HTR-8/SVneo (cell line): ENCODE data around the gene CACTIN.

ENCODE experiments used
- DNase-seq: peaks from one replicate; pipeline ENCODE4 v3.0.0; 2011; ENCODE audit warnings: low spot score, mixed read lengths; ENCODE audit not compliant: insufficient read length
- FAIRE-seq: peaks from 2 replicates; lab custom pipeline; 2011; peaks lifted over from hg19 to GRCh38; lab: Jason Lieb, UNC

Gene CACTIN

DNA sequence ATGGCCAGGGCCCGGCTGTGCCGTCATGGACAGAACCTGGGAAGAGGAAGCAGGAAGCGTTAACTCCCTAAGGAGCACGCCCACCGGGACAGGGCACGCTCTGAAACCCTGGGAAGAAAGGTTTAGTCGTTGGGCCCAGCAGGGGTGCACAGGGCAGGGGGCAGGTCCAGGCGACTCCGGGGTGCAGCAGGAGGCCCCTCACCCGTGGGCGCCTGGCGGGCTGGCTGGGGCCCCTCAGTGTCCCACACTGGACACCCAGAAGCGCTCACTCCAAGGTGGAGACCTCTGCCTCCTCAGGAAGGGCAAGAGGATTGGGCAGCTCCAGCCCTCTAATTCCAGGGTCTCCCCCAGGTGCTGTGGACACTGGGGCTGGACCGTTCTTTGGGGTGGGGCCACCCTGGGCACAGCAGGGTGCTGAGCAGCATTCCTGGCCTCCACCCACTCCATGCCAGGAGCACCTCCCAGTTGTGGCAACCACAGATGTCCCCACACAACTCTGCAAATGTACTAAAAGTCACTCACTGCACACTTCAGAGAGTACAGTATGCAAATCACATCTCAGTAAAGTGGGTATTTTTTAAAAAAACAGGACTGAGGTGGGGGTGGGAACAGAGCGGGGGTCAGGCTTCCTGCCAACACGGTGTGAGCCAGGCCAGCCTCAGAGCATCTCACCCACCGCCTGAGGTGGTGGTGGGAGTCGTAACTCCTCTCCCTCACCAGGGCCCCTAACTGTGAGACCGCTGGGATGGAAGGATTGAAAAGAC is 38.5 kb upstream of the CACTIN start:
- FAIRE-seq = no peak
- no peak for DNase-seq

DNA sequence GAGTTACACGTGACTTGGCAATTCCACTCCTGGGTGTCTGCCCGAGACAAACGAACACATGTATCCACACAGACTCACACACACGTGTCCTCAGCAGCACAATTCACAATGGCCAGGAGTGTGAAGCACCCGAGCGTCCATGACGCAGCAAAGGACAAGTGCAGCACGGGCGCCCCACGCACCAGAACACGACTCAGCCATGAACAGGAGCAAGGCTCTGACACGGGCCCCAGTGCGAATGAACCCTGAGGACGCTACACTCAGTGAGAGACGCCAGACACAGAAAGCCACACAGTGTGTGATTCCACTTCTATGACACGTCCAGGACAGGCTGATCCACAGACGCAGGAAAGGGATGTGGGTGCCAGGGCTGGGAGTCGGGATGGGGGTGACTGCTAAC is 37.2 kb upstream of the CACTIN start:
- FAIRE-seq = no peak
- DNase-seq = no peak

DNA sequence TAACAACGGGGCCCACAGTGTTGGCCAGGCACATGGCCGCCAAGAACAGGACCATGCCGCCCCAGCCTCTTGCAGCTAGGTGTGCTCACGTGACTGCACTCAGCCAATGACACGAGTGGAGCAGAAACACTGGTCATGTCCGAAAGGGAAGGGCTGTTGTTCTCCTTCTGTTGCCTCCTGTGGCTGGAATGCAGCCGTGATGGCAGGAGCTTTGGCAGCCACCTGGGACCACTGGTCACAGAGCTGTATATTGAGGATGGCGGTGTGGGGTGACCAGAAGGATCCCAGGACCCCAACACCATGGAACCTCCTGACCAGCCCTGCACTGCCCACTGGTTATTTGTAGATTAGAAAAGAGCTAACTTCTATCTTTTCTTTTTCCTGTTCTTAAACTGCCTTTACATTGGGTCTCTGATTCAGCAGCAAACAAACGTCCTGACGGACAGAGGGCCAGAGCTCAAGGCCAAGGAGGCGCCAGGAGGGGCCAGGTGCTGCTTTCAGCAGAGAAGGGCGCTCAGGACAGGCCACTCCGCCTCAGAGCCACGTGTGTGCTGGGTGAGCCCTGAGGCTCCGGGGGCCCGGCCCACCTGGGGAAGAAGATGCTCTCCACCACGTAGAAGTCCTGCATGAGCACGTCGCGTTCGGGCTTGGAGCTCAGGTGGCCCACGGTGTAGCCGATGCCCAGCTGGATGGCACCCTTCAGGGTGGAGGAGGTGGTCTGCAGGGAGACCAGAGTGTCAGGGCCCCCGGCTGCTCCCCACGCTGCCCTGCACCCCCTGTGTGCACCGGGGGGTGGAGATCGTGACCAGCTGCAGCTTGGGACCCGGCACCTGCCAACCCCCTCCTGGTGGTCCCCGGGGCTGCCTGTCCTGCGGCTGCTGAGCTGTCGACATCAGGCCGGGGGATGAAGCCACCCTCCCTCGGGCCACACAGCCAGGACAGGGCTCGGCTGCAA is 35.0 kb upstream of the CACTIN start:
- DNase-seq (no peak), FAIRE-seq (no peak)

DNA sequence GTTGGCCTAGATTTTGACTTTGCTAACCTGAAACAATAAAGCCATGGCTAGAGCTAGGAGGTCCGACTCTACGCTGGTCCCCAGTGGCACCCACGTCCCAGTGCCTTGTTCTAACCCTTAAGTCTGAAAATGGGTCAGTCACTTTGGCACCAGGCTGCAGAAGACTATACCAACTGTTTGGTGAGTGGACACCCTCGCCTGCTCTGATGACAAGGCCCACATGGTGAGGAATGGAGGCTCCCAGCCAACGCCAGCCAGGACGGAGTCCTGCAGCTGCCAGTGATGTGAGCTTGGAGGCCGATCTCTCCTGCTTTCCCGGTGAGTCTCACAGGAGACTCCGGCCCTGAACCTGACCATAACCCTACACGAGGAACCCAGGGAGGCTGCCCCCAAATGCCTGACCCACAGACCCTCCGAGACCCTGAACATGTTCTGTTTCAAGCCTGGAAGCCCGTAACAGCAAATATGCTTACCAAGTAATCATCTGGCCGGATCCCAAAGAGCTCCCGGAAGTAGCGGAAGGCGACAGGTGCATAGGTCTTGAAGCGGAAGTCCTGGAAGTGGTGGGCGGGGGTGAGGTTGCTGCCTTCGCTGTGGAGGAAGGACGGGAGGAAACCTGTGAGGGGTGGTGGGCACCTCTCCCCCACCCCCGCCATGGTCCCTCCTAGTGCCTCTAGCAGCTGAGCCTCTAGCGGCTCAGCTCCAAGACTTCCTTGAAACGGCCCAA is 34.1 kb upstream of the CACTIN start:
- DNase-seq (no peak), FAIRE-seq (no peak)

DNA sequence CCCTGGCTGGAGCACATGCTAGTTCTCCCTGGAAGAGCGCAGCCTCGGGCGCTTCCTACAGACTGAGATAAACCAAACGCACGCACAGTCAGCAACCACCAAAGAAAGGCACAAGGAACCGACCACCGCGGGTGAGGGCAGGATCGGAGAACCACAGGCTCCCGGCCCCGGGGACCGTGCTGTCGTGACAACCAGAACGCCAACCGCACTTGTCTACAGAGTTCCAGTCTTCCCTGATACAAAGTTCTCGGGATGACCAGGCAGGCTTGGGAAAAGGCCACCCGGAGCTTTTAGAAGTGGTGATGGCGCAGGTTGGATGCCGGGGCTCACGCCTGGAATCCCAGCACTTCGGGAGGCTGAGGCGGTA is 33.1 kb upstream of the CACTIN start:
- DNase-seq (no peak), FAIRE-seq (no peak)

DNA sequence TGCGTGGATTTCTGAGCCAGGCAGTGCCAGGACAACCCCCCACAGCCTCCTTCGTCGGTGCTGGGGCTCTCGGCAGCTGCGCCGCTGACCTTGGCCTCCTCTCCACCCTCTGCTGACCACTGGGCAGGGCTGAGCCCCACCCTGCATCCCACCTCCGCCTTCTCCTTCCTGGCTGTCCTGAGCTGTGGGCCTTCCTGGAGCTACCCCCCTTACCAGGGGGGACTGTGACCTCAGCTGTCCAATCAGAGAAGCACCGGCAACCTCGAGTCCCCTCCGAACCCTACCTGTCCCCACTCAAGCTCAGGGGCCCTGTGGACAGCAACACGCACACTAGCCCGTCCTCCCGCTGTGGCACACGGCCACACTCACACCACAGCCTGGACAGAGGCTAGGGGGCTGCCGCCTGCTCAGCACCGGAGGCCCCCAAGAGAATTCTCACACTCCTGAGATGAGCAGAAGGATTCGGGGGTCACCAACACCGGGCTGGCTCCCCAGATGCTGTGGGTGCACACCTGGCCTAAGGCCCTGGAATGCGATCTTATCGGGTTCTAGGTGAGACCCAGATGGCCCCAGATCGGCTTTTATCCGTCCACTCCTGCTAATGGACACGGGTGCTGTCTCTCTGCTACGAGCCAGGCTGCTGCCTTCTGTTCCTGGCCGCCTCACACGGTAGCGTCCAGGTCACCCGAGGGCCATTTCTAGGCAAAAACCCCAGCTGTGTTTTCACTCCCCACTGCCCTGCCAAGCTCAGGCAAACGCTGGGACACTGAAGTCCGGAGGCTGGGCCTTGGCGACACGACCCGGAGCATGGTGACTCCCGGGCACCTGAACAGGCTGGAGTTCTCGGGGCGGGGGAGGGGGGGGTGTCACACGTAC is 32.5 kb upstream of the CACTIN start:
- DNase-seq (no peak), FAIRE-seq (no peak)

DNA sequence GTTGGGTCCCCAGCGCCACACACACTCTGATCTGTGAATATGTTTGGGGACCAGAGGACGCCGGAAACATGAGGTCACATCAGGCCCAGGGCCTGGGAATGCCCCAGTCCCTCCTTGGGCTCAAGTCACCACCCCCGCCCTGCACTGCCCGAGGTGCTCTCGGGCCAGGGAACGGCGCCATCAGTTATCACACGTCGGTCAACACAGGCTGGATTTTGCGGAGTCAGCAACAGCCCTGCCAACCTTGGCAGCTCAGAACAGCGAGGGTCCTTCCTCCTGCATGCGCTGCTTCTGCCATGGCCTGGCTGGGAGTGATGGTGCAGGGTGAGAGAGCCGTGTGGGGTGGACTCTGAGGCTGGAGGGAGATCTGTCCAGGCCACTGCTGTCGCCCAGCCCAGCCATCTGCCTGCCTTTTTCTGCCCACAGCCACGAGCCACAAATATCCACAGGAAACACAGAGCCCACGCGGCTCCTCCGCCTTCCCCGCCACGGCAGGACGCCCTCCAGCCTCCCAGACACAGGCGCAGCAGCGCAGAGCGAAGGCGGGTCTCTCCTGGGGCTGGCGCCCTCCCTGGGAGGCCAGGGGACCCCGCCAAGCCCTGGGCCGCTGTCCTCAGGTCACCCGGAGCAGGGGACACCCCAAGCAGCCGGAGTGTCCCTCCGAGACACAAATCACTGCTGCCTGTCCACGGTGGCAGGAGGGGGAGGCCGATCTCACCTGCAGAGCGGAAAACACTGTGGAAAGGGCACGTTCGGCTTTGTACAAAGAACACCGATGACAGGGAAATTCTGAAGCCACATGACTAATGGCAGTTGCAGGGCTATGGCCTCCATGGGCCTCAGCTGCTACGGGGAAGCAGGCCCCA is 31.6 kb upstream of the CACTIN start:
- DNase-seq = no peak
- FAIRE-seq = no peak

DNA sequence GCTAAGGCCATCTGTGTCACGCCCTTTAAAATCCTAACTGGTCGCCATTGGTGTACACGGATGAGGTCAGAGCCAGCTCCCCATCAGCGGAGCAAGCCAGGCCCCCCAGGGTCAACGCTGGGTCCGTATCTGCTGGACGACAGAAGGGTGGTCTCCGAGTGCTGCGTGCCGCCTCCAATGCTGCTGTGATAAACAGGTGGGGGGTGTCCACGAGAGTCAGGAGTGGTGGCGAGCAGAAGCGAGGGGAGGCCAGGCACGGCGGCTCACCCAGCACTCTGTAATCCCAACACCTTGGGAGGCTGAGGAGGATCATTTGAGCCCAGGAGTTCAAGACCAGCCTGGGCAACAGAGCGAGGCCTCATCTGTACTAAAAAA is 30.8 kb upstream of the CACTIN start:
- no peak for FAIRE-seq

DNA sequence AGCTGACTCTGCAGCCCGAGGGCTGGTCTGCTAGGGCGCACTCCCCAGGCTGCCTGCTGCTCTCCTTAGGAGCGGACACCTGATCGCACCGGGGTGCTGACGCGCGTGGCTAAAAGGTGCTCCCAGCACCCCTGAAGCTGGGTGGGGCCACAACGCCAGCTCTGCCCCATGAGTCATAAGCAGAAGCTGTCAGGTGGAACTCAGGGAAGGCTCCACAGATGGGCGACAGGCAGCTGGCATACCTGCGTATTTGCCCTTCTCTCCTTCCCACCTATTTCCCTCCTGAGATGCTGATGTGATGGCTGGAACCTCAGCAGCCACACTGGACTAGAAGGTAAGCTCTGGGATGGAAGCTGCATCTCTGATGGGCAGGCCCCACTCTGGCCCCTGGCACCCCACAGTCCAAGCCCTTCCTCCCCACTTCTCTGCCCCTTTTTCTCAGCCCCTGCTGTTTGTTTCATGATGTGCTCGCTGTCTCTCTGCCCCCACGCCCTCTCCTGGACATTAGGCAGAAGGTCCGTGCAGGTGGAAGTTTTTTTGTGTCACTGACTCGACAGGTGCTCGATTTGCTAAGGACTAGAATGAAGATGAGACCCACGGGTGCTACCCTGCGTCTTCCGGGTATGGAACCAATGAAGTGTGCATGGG is 30.3 kb upstream of the CACTIN start:
- DNase-seq = no peak
- no peak for FAIRE-seq

More for the DNA sequence above, 30.8 kb upstream of the CACTIN start:
- DNase-seq = no peak

DNA sequence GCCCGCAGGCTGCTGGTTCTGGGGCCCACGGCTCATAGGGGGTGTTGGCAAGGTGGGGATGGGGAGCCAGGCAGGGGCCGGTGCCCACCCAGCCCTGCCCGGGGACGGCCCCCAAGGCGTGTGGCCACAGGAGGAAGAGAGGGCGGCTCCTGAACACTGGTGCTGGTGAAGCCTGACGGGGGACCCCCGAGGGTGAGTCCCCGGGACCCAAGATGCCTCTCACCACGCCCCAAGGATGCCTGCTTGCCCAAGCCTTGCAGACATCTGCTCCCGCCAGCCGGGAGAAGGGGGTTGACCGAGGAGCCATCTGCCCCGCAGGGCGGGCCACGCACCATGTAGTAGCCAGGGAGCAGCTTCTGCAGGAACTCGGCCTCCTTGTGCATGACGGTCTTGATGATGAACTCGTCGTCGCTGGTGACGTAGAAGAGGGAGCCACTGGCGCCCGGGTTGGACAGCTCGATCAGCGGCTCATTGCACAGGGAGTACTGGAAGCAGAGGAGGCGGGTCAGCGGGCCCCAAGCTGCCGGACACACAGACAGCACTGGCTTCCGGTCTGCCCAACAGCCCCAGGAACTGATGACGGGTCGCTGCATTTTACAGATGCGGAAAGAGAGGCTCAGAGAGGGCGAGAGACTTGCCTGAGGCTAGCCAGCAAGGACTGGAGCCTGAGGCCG is 29.6 kb upstream of the CACTIN start:
- DNase-seq (peak; percentile 36), FAIRE-seq (no peak)

DNA sequence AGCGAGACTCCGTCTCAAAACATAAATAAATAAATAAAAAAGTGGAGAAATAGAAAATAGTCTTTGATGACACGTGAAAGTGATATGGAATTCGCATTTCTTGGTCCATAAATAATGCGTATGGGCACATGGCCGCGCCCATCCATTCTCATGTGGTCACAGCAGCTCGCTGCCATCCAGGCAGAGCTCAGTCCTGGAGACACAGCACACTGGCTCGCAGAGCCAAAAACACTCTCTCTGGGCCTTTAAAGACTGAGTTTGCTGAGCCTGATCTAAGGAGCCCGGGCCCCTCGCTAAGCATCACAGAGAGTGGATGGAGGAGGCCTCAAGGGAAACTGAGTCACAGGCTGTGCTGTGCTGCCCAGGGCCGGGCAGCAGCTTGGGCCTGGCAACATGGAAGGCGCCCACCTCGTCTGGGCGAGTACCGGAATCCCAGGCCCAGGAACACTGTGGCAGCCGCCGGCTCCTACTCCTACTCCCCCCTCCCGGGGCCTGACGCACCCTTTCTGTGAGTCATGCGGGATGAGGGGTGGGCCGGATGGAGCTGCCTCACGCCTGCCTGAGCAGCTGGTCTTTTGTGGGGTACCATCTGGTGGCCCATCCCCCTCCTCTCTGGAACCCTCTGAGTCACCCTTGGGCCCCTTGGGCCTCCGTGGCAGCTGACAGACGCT is 28.9 kb upstream of the CACTIN start:
- DNase-seq = peak; percentile 97
- FAIRE-seq = peak; percentile 94

DNA sequence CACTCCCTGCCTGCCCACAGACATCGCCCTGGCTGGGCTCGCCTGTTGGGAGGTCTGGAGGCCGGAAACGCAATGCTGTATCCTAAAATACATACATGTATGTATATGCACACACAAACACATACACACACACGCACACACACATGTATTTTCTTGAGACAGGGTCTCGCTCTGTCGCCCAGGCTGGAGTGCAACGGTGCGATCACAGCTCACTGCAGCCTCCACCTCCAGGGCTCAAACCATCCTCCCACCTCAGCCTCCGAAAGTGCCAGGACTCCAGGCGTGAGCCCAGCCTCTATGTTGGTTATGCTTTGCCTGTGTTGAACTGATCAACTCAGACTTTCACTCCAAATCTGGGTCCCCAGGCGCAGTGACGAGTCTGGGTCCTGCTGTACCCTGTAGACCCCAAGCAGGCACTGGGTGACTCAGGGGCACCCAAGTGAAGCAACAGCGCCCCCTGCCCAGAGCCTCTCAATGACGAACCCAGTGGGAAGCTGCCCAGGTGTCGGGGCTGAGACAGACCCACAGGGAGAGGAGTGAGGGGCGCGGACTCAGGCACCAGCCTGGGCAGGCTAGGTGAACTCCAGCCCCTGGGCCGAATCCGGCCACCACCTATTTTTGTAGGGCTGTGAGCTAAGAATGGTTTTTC is 27.4 kb upstream of the CACTIN start:
- FAIRE-seq (peak; percentile 52), DNase-seq (no peak)

DNA sequence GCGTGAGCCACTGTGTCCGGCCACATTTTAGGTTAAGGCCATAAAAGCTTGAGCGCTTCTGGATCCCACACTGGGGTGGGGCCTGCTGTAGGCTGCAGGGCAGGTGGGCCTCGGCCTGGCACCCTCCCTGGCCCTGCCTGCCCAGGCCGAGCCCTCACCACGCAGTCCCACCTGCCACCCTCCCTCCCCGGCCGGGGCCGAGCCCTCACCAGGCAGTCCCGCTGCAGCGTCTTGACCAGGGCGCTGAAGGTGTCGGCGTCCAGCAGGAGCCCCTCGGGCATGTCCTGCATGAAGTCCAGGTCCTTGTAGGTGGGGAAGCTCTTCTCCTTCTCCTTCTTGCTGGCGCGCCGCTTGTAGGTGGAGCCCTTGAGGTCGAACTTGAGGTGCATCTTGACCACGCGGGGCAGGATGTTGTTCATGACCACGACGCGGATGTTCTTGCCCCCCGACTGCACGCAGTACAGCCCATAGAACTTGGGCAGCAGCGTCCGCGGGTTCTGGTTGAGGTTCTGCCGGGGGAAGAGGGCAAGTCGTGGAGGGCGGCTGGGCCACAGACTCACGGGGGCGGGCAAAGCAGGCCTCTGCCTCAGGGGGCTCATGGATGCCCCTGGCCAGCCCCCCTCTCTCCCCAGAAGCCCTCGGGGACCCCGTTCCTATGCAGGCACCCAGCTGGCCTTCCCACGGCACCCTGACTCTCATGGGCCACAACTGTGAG is 26.6 kb upstream of the CACTIN start:
- DNase-seq = no peak
- no peak for FAIRE-seq

DNA sequence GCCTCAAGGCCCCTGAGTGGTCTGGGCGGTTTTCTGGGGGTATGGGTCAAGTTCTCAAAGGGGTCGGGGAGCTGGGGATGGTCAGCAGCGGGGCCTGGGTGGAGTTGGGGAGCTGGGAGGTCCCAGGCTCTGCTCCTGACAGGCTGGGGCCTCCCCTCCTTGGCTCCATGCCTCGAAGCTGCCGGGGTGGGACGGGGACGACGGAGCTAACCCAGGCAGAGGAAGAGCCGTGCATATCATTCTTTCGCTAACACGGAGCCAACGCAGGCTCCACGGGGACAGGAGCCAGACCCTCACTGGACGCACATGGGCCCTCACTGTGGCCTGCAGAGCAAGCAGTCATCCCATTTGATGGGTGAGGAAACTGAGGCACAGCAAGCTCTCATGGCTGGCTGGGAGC is 25.8 kb upstream of the CACTIN start:
- DNase-seq (no peak), FAIRE-seq (no peak)

DNA sequence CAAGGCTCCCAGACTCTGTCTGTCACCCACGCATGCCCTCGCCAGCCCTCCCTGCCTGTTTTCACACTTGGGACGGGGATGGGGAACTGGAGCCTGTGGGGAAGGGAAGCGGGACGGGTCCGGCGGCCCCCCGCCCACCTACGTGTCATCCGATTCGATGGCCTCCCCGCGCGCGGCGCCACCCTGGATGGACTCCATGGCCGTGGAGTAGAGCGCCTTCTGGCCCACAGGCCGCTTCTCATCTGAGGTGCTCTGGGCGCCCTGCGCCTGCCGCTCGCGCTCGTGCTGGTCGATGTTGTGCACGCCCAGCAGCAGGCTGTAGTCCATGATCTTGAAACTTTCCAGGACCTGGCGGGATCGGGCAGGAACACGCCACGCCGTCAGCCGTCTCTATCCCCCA is 25.1 kb upstream of the CACTIN start:
- FAIRE-seq = no peak

DNA sequence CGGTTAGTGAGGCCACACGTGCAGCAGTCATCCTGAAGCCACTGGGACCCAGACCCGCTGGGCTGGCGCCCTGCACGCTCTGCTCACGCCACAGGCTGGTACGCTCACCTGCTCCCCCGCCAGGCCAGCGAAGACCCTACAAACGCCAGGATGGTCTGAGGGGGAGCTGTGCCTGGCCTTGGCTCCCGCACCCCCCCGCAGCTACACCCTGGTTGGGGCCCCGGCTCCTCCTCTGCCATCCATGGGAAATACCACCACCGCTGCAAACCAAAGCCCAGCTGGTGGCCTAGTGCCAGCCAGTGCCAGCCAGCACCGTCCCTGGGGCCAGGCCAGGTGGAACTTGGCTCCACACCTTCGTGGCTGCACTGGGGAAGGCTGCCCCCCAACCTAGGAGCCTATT is 23.3 kb upstream of the CACTIN start:
- no peak for FAIRE-seq
- no peak for DNase-seq

More for the DNA sequence above, 25.1 kb upstream of the CACTIN start:
- no peak for DNase-seq
